SK-N-SH (cell line): ENCODE data around the gene ARF1. TPM values are rescaled to one million over a fixed set of nuclear protein-coding genes. Genes with fewer than 3 reads are reported as not detected.

Experiments used
- CTCF ChIA-PET: fragments of 300-600, 350-600 bp; formaldehyde crosslinking; extraction: SDS; loops from one replicate; lab custom pipeline; 2021; lab: Yijun Ruan, JAX
- POLR2A ChIA-PET: fragments of 350-600 bp; sonication (Branson Sonifier 250); formaldehyde crosslinking; extraction: SDS; loops from one replicate; lab custom pipeline; 2020; ENCODE audit warnings: antibody characterized with exemption, inconsistent platforms; lab: Yijun Ruan, JAX
- DNase-seq: peaks from one replicate; pipeline ENCODE4 v3.0.0; 2012
- H2AFZ ChIP-seq: fragments of 200-600 bp; sonication (generic); 2 replicates; pipeline ENCODE4 v1.8.1; 2016; ENCODE audit warnings: antibody characterized with exemption, mild to moderate bottlenecking, low read depth
- H3F3A ChIP-seq: fragments of 200-600 bp; sonication (generic); replicated peaks from 2 replicates; pipeline ENCODE3; 2016; ENCODE audit warnings: antibody characterized with exemption, mild to moderate bottlenecking; ENCODE audit not compliant: insufficient read depth
- H3K27ac ChIP-seq, 2 experiments: fragments of 200-500 bp in 1 of 2; fragments of 200-600 bp in 1 of 2; sonication (Bioruptor generic) in 1 of 2; sonication (generic), shearing (Covaris generic) in 1 of 2; 2 replicates each; pipeline versions ENCODE4 v1.5.1 to v1.6.1; 2014 to 2016; ENCODE audit warnings: low read depth in 2 of 2, inconsistent platforms in 1 of 2, low read length in 1 of 2, mild to moderate bottlenecking in 1 of 2, mixed read lengths in 1 of 2
- H3K27me3 ChIP-seq: fragments of 200-600 bp; sonication (generic), shearing (Covaris generic); 2 replicates; pipeline ENCODE4 v1.6.1; 2016; ENCODE audit warnings: mixed run types; ENCODE audit not compliant: insufficient read depth
- H3K36me3 ChIP-seq, 2 experiments: fragments of 200-500 bp in 1 of 2; fragments of 200-600 bp in 1 of 2; sonication (Bioruptor generic) in 1 of 2; sonication (generic) in 1 of 2; replicated peaks in 1 of 2; 2 replicates each; pipeline versions ENCODE3 to v1.5.1; 2014 to 2016; ENCODE audit warnings: low read length in 1 of 2, mild to moderate bottlenecking in 1 of 2; ENCODE audit not compliant: insufficient read depth in 2 of 2, control insufficient read depth in 1 of 2
- H3K4me1 ChIP-seq, 2 experiments: fragments of 200-500 bp in 1 of 2; fragments of 200-600 bp in 1 of 2; sonication (Bioruptor generic) in 1 of 2; sonication (generic), shearing (Covaris generic) in 1 of 2; 2 replicates each; pipeline versions ENCODE4 v1.5.1 to v1.6.1; 2014 to 2016; ENCODE audit warnings: low read depth in 1 of 2, low read length in 1 of 2, mixed run types in 1 of 2; ENCODE audit not compliant: insufficient read depth in 2 of 2, control insufficient read depth in 1 of 2
- H3K4me2 ChIP-seq: fragments of 200-600 bp; sonication (generic), shearing (Covaris generic); 2 replicates; pipeline ENCODE4 v1.6.1; 2017; ENCODE audit warnings: mixed run types
- H3K4me3 ChIP-seq, 2 experiments: fragments of 200-500 bp in 1 of 2; fragments of 200-600 bp in 1 of 2; sonication (Bioruptor generic) in 1 of 2; sonication (generic), shearing (Covaris generic) in 1 of 2; 2 replicates each; pipeline versions ENCODE4 v1.5.1 to v1.8.1; 2014 to 2016; ENCODE audit warnings: low read depth in 2 of 2, inconsistent platforms in 1 of 2, low read length in 1 of 2, mild to moderate bottlenecking in 1 of 2, mixed read lengths in 1 of 2, moderate library complexity in 1 of 2
- H3K79me2 ChIP-seq: fragments of 200-600 bp; sonication (generic); 2 replicates; pipeline ENCODE4 v1.8.1; 2017; ENCODE audit warnings: mild to moderate bottlenecking; ENCODE audit not compliant: insufficient read depth
- H3K9ac ChIP-seq: fragments of 200-600 bp; sonication (generic); 2 replicates; pipeline ENCODE4 v1.6.1; 2017; ENCODE audit warnings: mixed run types
- H3K9me2 ChIP-seq: fragments of 200-600 bp; sonication (generic); 2 replicates; pipeline ENCODE4 v1.6.1; 2017; ENCODE audit warnings: mixed run types
- H3K9me3 ChIP-seq: fragments of 200-600 bp; sonication (generic); 2 replicates; pipeline ENCODE4 v1.6.1; 2017; ENCODE audit warnings: mixed run types, mild to moderate bottlenecking, moderate library complexity
- H4K20me1 ChIP-seq: fragments of 200-600 bp; sonication (generic); 2 replicates; pipeline ENCODE4 v1.6.1; 2017; ENCODE audit warnings: mild to moderate bottlenecking, mixed run types; ENCODE audit not compliant: insufficient read depth
- ELF1 ChIP-seq: IDR thresholded peaks from 2 replicates; pipeline ENCODE4 v1.4.0; 2012
- FOSL2 ChIP-seq: IDR thresholded peaks from 2 replicates; pipeline ENCODE4 v1.4.0; 2012; ENCODE audit warnings: low read depth, mild to moderate bottlenecking, moderate library complexity, borderline replicate concordance
- FOXJ3 ChIP-seq: sonication (generic); formaldehyde crosslinking; IDR thresholded peaks from 2 replicates; pipeline ENCODE4 v1.5.1; 2020; ENCODE audit warnings: mild to moderate bottlenecking, missing genetic modification reagents
- GABPA ChIP-seq: IDR thresholded peaks from 2 replicates; pipeline ENCODE4 v1.4.0; 2012; ENCODE audit warnings: low read depth, mild to moderate bottlenecking
- GATA2 ChIP-seq: sonication (generic); formaldehyde crosslinking; IDR thresholded peaks from 2 replicates; pipeline ENCODE4 v1.5.0; 2020; ENCODE audit warnings: mild to moderate bottlenecking, missing genetic modification reagents
- MEF2A ChIP-seq: IDR thresholded peaks from 2 replicates; pipeline ENCODE4 v1.4.0; 2012; ENCODE audit warnings: low read depth, borderline replicate concordance
- MXI1 ChIP-seq: IDR thresholded peaks from 2 replicates; pipeline ENCODE4 v1.6.1; 2012; ENCODE audit warnings: mild to moderate bottlenecking, low read depth, low read length, improper control_type of control experiment
- NFIC ChIP-seq: IDR thresholded peaks from 2 replicates; pipeline ENCODE4 v1.4.0; 2012; ENCODE audit warnings: borderline replicate concordance
- NRF1 ChIP-seq: IDR thresholded peaks from 2 replicates; pipeline ENCODE4 v1.6.1; 2012; ENCODE audit warnings: low read depth, mild to moderate bottlenecking, low read length
- RCOR1 ChIP-seq: fragments of 150-350 bp; IDR thresholded peaks from 2 replicates; pipeline ENCODE4 v1.6.1; 2017; ENCODE audit warnings: antibody characterized with exemption, low read length
- RFX5 ChIP-seq: IDR thresholded peaks from 2 replicates; pipeline ENCODE4 v1.6.1; 2012; ENCODE audit warnings: mild to moderate bottlenecking, improper control_type of control experiment, low read length
- RXRA ChIP-seq: IDR thresholded peaks from 2 replicates; pipeline ENCODE4 v1.4.0; 2012; ENCODE audit warnings: low read depth, mild to moderate bottlenecking, borderline replicate concordance
- TAF1 ChIP-seq: IDR thresholded peaks from 2 replicates; pipeline ENCODE4 v1.6.1; 2012; ENCODE audit warnings: low read depth, mild to moderate bottlenecking, low read length, moderate library complexity, borderline replicate concordance
- TCF12 ChIP-seq: IDR thresholded peaks from 2 replicates; pipeline ENCODE4 v1.4.0; 2012
- TEAD4 ChIP-seq: IDR thresholded peaks from 2 replicates; pipeline ENCODE4 v1.4.0; 2012; ENCODE audit warnings: mild to moderate bottlenecking, borderline replicate concordance; ENCODE audit not compliant: insufficient read depth
- polyA plus RNA-seq, 3 experiments: library from polyadenylated mRNA; depleted of rRNA; stranded (reverse); fragments of >200 nt; gene quantifications; 2 replicates each; pipeline ENCODE4 v1.2.3, GENCODE V29; 2012
- TF ChIP-seq, protein P1 (sequence below): fragments of 150-350 bp; IDR thresholded peaks from 2 replicates; pipeline ENCODE4 v1.6.1; 2016; ENCODE audit warnings: mild to moderate bottlenecking, low read depth, low read length
- TF ChIP-seq, protein P2 (sequence below): IDR thresholded peaks from 2 replicates; pipeline ENCODE4 v1.4.0; 2012; ENCODE audit warnings: low read depth, borderline replicate concordance
- TF ChIP-seq, protein P3 (sequence below): IDR thresholded peaks from 2 replicates; pipeline ENCODE4; 2012
- TF ChIP-seq, protein P4 (sequence below): IDR thresholded peaks from 2 replicates; pipeline ENCODE4 v1.4.0; 2012; ENCODE audit warnings: low read depth
- TF ChIP-seq, protein P5 (sequence below): IDR thresholded peaks from 2 replicates; pipeline ENCODE4 v1.6.1; 2012; ENCODE audit warnings: mild to moderate bottlenecking, low read depth, low read length, moderate library complexity

Gene ARF1
- polyA plus RNA-seq, 1 of the 3 experiments (the other 2 are of a cell fraction) = 713 TPM

DNA sequence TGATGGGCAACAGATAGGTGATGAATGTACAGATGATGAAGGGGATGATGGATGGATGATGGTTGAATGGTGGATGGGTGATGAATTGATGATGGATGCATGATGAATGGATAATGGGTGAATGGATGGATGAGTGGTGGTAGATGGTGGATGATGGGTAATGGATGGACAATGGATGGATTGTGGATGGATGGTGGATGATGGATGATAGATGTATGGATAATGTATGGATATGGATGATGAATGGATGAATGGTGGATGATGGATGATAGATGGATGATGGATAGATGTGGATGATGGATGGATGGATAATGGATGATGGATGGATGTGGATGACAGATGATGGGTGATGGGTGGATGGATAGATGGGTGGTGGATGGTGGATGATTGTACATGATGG, 40.0 kb upstream of the ARF1 start:
- ChIA-PET CTCF (no interaction called here), POLR2A (no interaction called here)
- DNase-seq = no peak
- Histone ChIP-seq H3K36me3 (no peaks in the 10 kb centered on the region), H3K4me1 (no peaks in the 10 kb centered on the region), H3K4me2 (no peak overlapping the region), H3K79me2 (no peaks in the 10 kb centered on the region), H2AFZ (no peak overlapping the region), H3K27ac (no peak overlapping the region), H3F3A (no peaks in the 10 kb centered on the region), H3K27me3 (peaks cover 9% of the 10 kb centered on the region; the same call in 1 of the 2 replicates), H3K9me3 (no peaks in the 10 kb centered on the region)
- TF ChIP-seq GABPA (no peak), NRF1 (no peak), RFX5 (no peak), FOXJ3 (no peak), TAF1 (no peak), GATA2 (CRISPR knock-in tag) (no peak), TCF12 (no peak), MEF2A (no peak), RCOR1 (no peak), MXI1 (no peak), ELF1 (no peak), NFIC (no peak), FOSL2 (no peak), RXRA (no peak), TEAD4 (no peak)
- TF ChIP-seq, protein P1, sequence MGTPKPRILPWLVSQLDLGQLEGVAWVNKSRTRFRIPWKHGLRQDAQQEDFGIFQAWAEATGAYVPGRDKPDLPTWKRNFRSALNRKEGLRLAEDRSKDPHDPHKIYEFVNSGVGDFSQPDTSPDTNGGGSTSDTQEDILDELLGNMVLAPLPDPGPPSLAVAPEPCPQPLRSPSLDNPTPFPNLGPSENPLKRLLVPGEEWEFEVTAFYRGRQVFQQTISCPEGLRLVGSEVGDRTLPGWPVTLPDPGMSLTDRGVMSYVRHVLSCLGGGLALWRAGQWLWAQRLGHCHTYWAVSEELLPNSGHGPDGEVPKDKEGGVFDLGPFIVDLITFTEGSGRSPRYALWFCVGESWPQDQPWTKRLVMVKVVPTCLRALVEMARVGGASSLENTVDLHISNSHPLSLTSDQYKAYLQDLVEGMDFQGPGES = no peak
- TF ChIP-seq, protein P2, sequence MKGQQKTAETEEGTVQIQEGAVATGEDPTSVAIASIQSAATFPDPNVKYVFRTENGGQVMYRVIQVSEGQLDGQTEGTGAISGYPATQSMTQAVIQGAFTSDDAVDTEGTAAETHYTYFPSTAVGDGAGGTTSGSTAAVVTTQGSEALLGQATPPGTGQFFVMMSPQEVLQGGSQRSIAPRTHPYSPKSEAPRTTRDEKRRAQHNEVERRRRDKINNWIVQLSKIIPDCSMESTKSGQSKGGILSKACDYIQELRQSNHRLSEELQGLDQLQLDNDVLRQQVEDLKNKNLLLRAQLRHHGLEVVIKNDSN = no peak
- TF ChIP-seq, protein P3, sequence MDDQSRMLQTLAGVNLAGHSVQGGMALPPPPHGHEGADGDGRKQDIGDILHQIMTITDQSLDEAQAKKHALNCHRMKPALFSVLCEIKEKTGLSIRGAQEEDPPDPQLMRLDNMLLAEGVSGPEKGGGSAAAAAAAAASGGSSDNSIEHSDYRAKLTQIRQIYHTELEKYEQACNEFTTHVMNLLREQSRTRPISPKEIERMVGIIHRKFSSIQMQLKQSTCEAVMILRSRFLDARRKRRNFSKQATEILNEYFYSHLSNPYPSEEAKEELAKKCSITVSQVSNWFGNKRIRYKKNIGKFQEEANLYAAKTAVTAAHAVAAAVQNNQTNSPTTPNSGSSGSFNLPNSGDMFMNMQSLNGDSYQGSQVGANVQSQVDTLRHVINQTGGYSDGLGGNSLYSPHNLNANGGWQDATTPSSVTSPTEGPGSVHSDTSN = no peak
- TF ChIP-seq, protein P4, sequence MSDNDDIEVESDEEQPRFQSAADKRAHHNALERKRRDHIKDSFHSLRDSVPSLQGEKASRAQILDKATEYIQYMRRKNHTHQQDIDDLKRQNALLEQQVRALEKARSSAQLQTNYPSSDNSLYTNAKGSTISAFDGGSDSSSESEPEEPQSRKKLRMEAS = no peak
- TF ChIP-seq, protein P5, sequence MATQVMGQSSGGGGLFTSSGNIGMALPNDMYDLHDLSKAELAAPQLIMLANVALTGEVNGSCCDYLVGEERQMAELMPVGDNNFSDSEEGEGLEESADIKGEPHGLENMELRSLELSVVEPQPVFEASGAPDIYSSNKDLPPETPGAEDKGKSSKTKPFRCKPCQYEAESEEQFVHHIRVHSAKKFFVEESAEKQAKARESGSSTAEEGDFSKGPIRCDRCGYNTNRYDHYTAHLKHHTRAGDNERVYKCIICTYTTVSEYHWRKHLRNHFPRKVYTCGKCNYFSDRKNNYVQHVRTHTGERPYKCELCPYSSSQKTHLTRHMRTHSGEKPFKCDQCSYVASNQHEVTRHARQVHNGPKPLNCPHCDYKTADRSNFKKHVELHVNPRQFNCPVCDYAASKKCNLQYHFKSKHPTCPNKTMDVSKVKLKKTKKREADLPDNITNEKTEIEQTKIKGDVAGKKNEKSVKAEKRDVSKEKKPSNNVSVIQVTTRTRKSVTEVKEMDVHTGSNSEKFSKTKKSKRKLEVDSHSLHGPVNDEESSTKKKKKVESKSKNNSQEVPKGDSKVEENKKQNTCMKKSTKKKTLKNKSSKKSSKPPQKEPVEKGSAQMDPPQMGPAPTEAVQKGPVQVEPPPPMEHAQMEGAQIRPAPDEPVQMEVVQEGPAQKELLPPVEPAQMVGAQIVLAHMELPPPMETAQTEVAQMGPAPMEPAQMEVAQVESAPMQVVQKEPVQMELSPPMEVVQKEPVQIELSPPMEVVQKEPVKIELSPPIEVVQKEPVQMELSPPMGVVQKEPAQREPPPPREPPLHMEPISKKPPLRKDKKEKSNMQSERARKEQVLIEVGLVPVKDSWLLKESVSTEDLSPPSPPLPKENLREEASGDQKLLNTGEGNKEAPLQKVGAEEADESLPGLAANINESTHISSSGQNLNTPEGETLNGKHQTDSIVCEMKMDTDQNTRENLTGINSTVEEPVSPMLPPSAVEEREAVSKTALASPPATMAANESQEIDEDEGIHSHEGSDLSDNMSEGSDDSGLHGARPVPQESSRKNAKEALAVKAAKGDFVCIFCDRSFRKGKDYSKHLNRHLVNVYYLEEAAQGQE = no peak
- TF ChIP-seq, all 33 proteins: peak for 0
- Histone ChIP-seq H3K9ac (no peak overlapping the region), H3K4me3 (no peak overlapping the region), H3K9me2 (no peaks in the 10 kb centered on the region), H4K20me1 (no peaks in the 10 kb centered on the region)
